HUDEP-2 (cell line): ENCODE measurements around the gene PHACTR2.
A peak's percentile ranks its signal among the peaks of the same experiment; 100 is the strongest.

Experiments
- DNase-seq, 76 experiments: peaks; one replicate each; lab custom pipeline; 2025; ENCODE audit not compliant: unreplicated experiment in 76 of 76; lab: John Stamatoyannopoulos, UW

Gene PHACTR2

GRCh38 chr6:143696664-143697000 lies 18.9 kb downstream of the PHACTR2 start:
- no peak for DNase-seq

- DNase-seq = no peak
Observed at GRCh38 chr6:143697076-143697800, 19.5 kb downstream of the PHACTR2 start.

GRCh38 chr6:143698329-143698728 lies 20.6 kb downstream of the PHACTR2 start:
- DNase-seq = no peak

- peak in 1 of 76 experiments; percentile 6 for DNase-seq
Observed at GRCh38 chr6:143698759-143699429, 21.1 kb downstream of the PHACTR2 start.

GRCh38 chr6:143699430-143699825 lies 21.7 kb downstream of the PHACTR2 start:
- no peak for DNase-seq

GRCh38 chr6:143700684-143701348 lies 23.1 kb downstream of the PHACTR2 start:
- DNase-seq = no peak

GRCh38 chr6:143701349-143702234 lies 23.8 kb downstream of the PHACTR2 start:
- no peak for DNase-seq

- DNase-seq = no peak
Observed at GRCh38 chr6:143705569-143705968, 27.8 kb downstream of the PHACTR2 start.

GRCh38 chr6:143707697-143708096 lies 29.9 kb downstream of the PHACTR2 start:
- DNase-seq = no peak

- no peak for DNase-seq
Observed at GRCh38 chr6:143708889-143709288, 31.1 kb downstream of the PHACTR2 start.

- DNase-seq = no peak
Observed at GRCh38 chr6:143711714-143712113, 33.9 kb downstream of the PHACTR2 start.

GRCh38 chr6:143718472-143718871 lies 40.7 kb downstream of the PHACTR2 start:
- no peak for DNase-seq

GRCh38 chr6:143721642-143722041 lies 43.9 kb downstream of the PHACTR2 start:
- no peak for DNase-seq

GRCh38 chr6:143724876-143725275 lies 47.1 kb downstream of the PHACTR2 start:
- DNase-seq = no peak

GRCh38 chr6:143726015-143726647 lies 48.4 kb downstream of the PHACTR2 start:
- no peak for DNase-seq

- peak in 26 of 76 experiments; percentile 6 to 77 (median 30) for DNase-seq
Observed at GRCh38 chr6:143727035-143727434, 49.3 kb downstream of the PHACTR2 start.

GRCh38 chr6:143731789-143732188 lies 54.0 kb downstream of the PHACTR2 start:
- no peak for DNase-seq

GRCh38 chr6:143732536-143732935 lies 54.8 kb downstream of the PHACTR2 start:
- DNase-seq = no peak

GRCh38 chr6:143733510-143733909 lies 55.7 kb downstream of the PHACTR2 start:
- DNase-seq = no peak

- no peak for DNase-seq
Observed at GRCh38 chr6:143734641-143735063, 56.9 kb downstream of the PHACTR2 start.
